ENCODE measurements around the gene HEXIM1.
A peak's percentile ranks its signal among the peaks of the same experiment; 100 is the strongest.

HEXIM1 gene

GRCh38 chr17:45148183-45149036, at the start of gene HEXIM1:
TSS of gene HEXIM1 (plus strand) at chr17:45148475. CDS start at chr17:45149191, 716 bp downstream.
- peak; percentile 100 for DNase-seq (ENCODE audit: low read depth, low spot score)

GRCh38 chr17:45098869-45099616, 49.2 kb upstream of the HEXIM1 start:
- DNase-seq (ENCODE audit: low read depth, low spot score): peak; percentile 92

GRCh38 chr17:45101546-45101882, 46.8 kb upstream of the HEXIM1 start:
- no peak for DNase-seq (ENCODE audit: low read depth, low spot score)

GRCh38 chr17:45101883-45102811, 46.1 kb upstream of the HEXIM1 start:
- DNase-seq (ENCODE audit: low read depth, low spot score): no peak

GRCh38 chr17:45102856-45103255, 45.4 kb upstream of the HEXIM1 start:
- no peak for DNase-seq (ENCODE audit: low read depth, low spot score)

GRCh38 chr17:45103269-45103795, 44.9 kb upstream of the HEXIM1 start:
- DNase-seq (ENCODE audit: low read depth, low spot score): no peak

- no peak for DNase-seq (ENCODE audit: low read depth, low spot score)
Observed at GRCh38 chr17:45104029-45104428, 44.2 kb upstream of the HEXIM1 start.

GRCh38 chr17:45104497-45104896, 43.8 kb upstream of the HEXIM1 start:
- no peak for DNase-seq (ENCODE audit: low read depth, low spot score)

- no peak for DNase-seq (ENCODE audit: low read depth, low spot score)
Observed at GRCh38 chr17:45104907-45105624, 43.2 kb upstream of the HEXIM1 start.

GRCh38 chr17:45106096-45106495, 42.2 kb upstream of the HEXIM1 start:
- no peak for DNase-seq (ENCODE audit: low read depth, low spot score)

- no peak for DNase-seq (ENCODE audit: low read depth, low spot score)
Observed at GRCh38 chr17:45106582-45106981, 41.7 kb upstream of the HEXIM1 start.

GRCh38 chr17:45107293-45108010, 40.8 kb upstream of the HEXIM1 start:
- no peak for DNase-seq (ENCODE audit: low read depth, low spot score)

- DNase-seq (ENCODE audit: low read depth, low spot score): no peak
Observed at GRCh38 chr17:45108051-45108450, 40.2 kb upstream of the HEXIM1 start.

GRCh38 chr17:45108595-45109521, 39.4 kb upstream of the HEXIM1 start:
- DNase-seq (ENCODE audit: low read depth, low spot score): no peak

GRCh38 chr17:45110676-45111611, 37.3 kb upstream of the HEXIM1 start:
- no peak for DNase-seq (ENCODE audit: low read depth, low spot score)

- no peak for DNase-seq (ENCODE audit: low read depth, low spot score)
Observed at GRCh38 chr17:45111850-45112249, 36.4 kb upstream of the HEXIM1 start.

GRCh38 chr17:45112559-45113423, 35.5 kb upstream of the HEXIM1 start:
- DNase-seq (ENCODE audit: low read depth, low spot score): no peak

All from astrocyte of the hippocampus (primary cell).